GM12865 (cell line): ENCODE measurements around the gene VPS41.

ENCODE experiments used
- DNase-seq: peaks from one replicate; pipeline ENCODE4 v3.0.0; 2010; ENCODE audit warnings: low read depth
- H3K4me3 ChIP-seq: 2 replicates; pipeline ENCODE4 v1.5.1; 2011; ENCODE audit warnings: mild to moderate bottlenecking, low read depth, low read length, control low read depth
- CTCF ChIP-seq: IDR thresholded peaks from 2 replicates; pipeline ENCODE4 v1.5.1; 2011; ENCODE audit warnings: low read length, control low read depth, low read depth, inconsistent platforms; ENCODE audit not compliant: insufficient read depth; ENCODE audit errors: missing control alignments

The VPS41 gene

DNA sequence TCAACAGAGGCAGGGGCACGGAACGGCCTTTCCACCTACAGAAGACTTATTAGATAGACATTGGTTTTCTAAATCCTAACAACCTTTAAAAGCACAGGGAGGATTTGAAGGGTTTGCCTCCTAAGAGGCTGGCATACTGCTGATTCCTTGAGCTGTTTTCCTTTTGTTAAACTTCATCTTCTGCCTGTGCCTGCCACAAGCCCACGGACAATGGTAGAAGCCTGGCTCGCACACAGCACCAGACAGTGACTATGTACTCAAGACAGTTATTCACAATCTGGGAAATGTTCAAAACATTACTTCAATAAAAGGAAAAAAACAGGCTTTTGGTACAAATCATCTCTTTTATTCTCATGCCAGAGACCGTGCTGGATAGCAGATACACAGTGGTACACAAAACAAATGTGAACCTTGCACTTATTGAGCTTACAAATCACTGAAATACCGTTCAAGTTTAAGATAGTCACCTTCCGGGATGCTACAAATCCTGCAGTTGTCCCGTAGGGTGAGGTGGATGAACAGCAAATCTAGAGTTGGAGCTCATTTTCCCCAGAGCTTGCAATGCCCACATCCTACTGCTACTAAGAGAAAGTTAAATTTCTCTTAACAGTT lies 63.9 kb downstream of the VPS41 start:
- H3K4me3 ChIP-seq: no peak overlapping the region
- no peak for DNase-seq
- no peak for TF ChIP-seq CTCF

- H3K4me3 ChIP-seq: no peak overlapping the region
- TF ChIP-seq CTCF: no peak
- no peak for DNase-seq
Observed at GRCh38 chr7:38842746-38843145, 66.2 kb downstream of the VPS41 start.

- H3K4me3 ChIP-seq: no peak overlapping the region
- DNase-seq: peak; percentile 16
- TF ChIP-seq CTCF: no peak
Observed at GRCh38 chr7:38840736-38841460, 68.1 kb downstream of the VPS41 start.

DNA sequence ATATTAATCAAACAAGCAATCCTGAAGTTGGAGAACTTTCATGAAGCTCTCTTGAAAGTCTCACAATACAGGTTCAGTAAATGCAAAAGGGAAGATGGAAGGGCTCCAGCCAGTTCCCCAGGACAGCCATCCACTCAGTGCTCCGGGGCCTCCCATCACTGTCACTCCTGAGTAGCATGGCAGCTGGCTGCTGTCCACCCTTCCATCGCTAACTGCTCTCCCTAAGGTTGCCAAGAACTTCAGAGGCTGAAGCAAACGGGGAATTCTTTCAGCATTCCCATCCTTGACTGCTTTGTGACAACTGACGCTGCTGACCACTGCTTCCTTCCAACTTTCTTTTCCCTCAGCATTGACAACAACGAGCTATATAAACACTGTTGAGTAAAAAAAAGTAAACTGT lies 69.1 kb downstream of the VPS41 start:
- TF ChIP-seq CTCF: no peak
- no peak for DNase-seq
- H3K4me3 ChIP-seq: no peak overlapping the region

DNA sequence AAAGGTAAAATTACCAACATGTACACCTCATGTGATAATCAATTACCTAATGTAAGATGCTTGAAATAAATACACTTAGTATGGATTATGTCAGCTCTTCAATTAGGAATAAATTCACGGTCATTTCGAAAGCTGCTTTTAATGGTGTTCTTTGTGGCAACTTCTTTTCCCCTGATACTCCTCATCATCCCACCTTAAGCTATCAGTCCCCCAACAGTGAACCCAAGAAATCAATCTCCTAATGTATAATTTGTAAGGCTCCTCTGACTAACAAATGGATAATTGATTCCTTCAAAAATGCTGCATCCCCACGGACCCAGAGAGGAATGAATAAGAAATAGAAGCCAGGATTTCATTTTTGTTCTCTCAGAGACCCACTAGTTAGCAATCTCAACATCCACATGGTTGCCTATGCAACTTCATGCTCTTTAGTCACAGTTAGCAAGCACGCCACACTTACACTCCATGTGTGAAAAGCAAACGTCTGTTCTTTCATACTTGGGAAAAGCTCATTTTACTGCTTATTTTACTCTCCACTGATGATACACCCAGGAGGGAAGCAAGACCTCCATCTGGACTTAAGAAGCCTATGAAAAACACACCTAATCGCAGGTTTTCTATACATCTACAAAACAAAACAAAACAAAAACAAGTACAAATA lies 70.1 kb downstream of the VPS41 start:
- H3K4me3 ChIP-seq: no peak overlapping the region
- no peak for DNase-seq
- no peak for TF ChIP-seq CTCF

DNA sequence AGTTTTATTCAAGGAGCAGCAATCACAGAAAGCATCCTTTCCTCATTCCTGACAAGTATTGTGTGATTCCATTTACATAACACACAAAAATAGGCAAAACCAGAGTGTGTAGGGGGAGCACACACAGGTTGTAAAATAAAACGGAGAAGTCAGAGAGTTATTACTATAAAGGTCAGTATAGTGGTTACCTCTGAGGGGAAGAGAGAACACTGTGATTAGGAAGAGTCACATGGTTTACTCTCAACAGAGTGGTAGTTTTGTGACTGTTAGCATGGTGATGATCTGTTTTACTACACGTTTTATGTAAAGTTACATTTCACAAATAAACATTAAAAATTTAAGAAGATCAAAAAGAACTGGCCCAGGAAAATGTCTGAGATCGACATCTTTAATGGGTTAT lies 74.6 kb downstream of the VPS41 start:
- TF ChIP-seq CTCF: no peak
- no peak for DNase-seq
- H3K4me3 ChIP-seq: no peak overlapping the region
